ENCODE results near the gene ATP8A2.

GRCh38 chr13:25839371-25839770, 467.6 kb downstream of the ATP8A2 start:
- TF ChIP-seq CTCF (conservative IDR thresholded peaks at IDR 0.05) (no peak), ZFX (IDR thresholded peaks at IDR 0.05) (no peak)
